Retinal pigment epithelial cell (primary cell): Measurements from ENCODE around the gene ANO1.
"Not testable (repeated sequence)": the region's sequence is repeated elsewhere in the genome, so short reads cannot be mapped to it uniquely, and the experiment has no call there.

Experiments
- DNase-seq: peaks from one replicate; pipeline ENCODE4 v3.0.0-alpha.2; 2010; ENCODE audit warnings: low read depth
- H3K4me3 ChIP-seq: 2 replicates; pipeline ENCODE4 v1.5.1; 2011; ENCODE audit warnings: mild to moderate bottlenecking, low read length, control low read depth, moderate library complexity
- CTCF ChIP-seq: conservative IDR thresholded peaks from 2 replicates; pipeline ENCODE4 v1.5.1; 2011; ENCODE audit warnings: low read depth, low read length, control low read depth, inconsistent platforms

Gene ANO1

GRCh38 chr11:70192666-70193410 lies 114.7 kb downstream of the ANO1 start:
- H3K4me3 ChIP-seq = no peak overlapping the region
- no peak for DNase-seq
- no peak for TF ChIP-seq CTCF

GRCh38 chr11:70193411-70194292 lies 115.5 kb downstream of the ANO1 start:
- no peak for DNase-seq
- no peak for TF ChIP-seq CTCF
- H3K4me3 ChIP-seq = no peak overlapping the region

- no peak overlapping the region for H3K4me3 ChIP-seq
- no peak for TF ChIP-seq CTCF
- no peak for DNase-seq
Observed at GRCh38 chr11:70194792-70195791, 117.0 kb downstream of the ANO1 start.

GRCh38 chr11:70200212-70200844 lies 122.2 kb downstream of the ANO1 start:
- TF ChIP-seq CTCF = no peak
- no peak overlapping the region for H3K4me3 ChIP-seq
- DNase-seq = no peak

- DNase-seq, H3K4me3 ChIP-seq: not testable (repeated sequence)
Observed at GRCh38 chr11:70201047-70201446, 122.9 kb downstream of the ANO1 start.

- no peak for DNase-seq
- TF ChIP-seq CTCF = no peak
- peak overlapping the region; percentile 81 for H3K4me3 ChIP-seq
Observed at GRCh38 chr11:70201882-70202861, 124.1 kb downstream of the ANO1 start.
